ENCODE data around the gene TCP10L.

DNA sequence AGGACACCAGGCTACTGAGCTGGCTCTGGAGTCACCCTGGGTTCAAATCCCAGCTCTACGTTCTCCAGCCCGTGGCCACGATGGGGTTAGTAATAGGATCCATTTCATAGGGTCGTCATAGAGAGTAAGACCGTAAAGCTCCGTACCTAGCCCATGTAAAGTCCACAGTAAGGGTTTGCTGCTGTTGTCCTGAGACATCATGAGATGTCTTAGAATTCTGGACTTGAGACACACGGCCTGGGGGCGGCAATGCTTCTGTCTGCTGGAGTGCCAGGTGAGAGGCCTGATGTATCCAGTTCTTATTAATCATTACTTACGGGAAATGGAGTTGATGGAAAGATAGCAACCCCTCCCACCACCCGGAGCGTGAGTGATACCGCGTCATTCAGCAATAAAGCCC, 3.6 kb downstream of the TCP10L start:
- TF ChIP-seq POLR2A (IDR thresholded peaks at IDR 0.05) (no peak), POLR2AphosphoS5 (IDR thresholded peaks at IDR 0.05) (no peak)
- TF ChIP-seq, protein P1, sequence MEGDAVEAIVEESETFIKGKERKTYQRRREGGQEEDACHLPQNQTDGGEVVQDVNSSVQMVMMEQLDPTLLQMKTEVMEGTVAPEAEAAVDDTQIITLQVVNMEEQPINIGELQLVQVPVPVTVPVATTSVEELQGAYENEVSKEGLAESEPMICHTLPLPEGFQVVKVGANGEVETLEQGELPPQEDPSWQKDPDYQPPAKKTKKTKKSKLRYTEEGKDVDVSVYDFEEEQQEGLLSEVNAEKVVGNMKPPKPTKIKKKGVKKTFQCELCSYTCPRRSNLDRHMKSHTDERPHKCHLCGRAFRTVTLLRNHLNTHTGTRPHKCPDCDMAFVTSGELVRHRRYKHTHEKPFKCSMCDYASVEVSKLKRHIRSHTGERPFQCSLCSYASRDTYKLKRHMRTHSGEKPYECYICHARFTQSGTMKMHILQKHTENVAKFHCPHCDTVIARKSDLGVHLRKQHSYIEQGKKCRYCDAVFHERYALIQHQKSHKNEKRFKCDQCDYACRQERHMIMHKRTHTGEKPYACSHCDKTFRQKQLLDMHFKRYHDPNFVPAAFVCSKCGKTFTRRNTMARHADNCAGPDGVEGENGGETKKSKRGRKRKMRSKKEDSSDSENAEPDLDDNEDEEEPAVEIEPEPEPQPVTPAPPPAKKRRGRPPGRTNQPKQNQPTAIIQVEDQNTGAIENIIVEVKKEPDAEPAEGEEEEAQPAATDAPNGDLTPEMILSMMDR (IDR thresholded peaks at IDR 0.05), result no peak
